Endodermal cell (in vitro differentiated cells): ENCODE results near the gene CTNND2. TPM values are rescaled to one million over a fixed set of nuclear protein-coding genes. Genes with fewer than 3 reads are reported as not detected.

Experiments used
- DNase-seq: peaks from one replicate; pipeline ENCODE4 v3.0.0-alpha.2; 2017
- H3K27ac ChIP-seq: 2 replicates; pipeline ENCODE4 v1.5.1; 2013; ENCODE audit warnings: mild to moderate bottlenecking, low read depth, low read length, moderate library complexity
- H3K27me3 ChIP-seq: 2 replicates; pipeline ENCODE4 v1.6.1; 2013; ENCODE audit warnings: mild to moderate bottlenecking, low read length, moderate library complexity; ENCODE audit not compliant: insufficient read depth, control insufficient read depth, poor library complexity, severe bottlenecking
- H3K36me3 ChIP-seq: 2 replicates; pipeline ENCODE4 v1.7.0; 2013; ENCODE audit warnings: mild to moderate bottlenecking, low read length, moderate library complexity; ENCODE audit not compliant: control insufficient read depth, insufficient read depth
- H3K4me1 ChIP-seq: one replicate; pipeline ENCODE4 v1.7.0; 2013; ENCODE audit warnings: low read length; ENCODE audit not compliant: control insufficient read depth, insufficient read depth
- H3K4me3 ChIP-seq: 2 replicates; pipeline ENCODE4 v1.5.1; 2013; ENCODE audit warnings: mild to moderate bottlenecking, low read length, moderate library complexity
- H3K9ac ChIP-seq: 2 replicates; pipeline ENCODE4 v1.6.1; 2013; ENCODE audit warnings: mild to moderate bottlenecking, low read length, moderate library complexity; ENCODE audit not compliant: poor library complexity, severe bottlenecking; ENCODE audit errors: extremely low read depth
- H3K9me3 ChIP-seq: 2 replicates; pipeline ENCODE4 v1.6.1; 2013; ENCODE audit warnings: mild to moderate bottlenecking, low read length, moderate library complexity; ENCODE audit not compliant: control insufficient read depth
- H3K27ac Mint-ChIP-seq: 2 replicates; pipeline ENCODE4 v1.8.0; 2020; ENCODE audit warnings: mixed read lengths
- H3K27me3 Mint-ChIP-seq: 2 replicates; pipeline ENCODE4 v1.8.0; 2021; ENCODE audit warnings: mild to moderate bottlenecking, mixed read lengths; ENCODE audit not compliant: insufficient read depth
- H3K36me3 Mint-ChIP-seq: 2 replicates; pipeline ENCODE4 v1.8.0; 2020; ENCODE audit warnings: low read depth, mixed read lengths
- H3K4me1 Mint-ChIP-seq: 2 replicates; pipeline ENCODE4 v1.8.0; 2020; ENCODE audit warnings: mixed read lengths
- H3K4me3 Mint-ChIP-seq: 2 replicates; pipeline ENCODE4 v1.8.0; 2020; ENCODE audit warnings: mild to moderate bottlenecking, moderate library complexity, mixed read lengths
- H3K9me3 Mint-ChIP-seq: 2 replicates; pipeline ENCODE4 v1.8.0; 2020; ENCODE audit warnings: mild to moderate bottlenecking, mixed read lengths
- CTCF ChIP-seq: fragments of 200-600 bp; sonication (generic); conservative IDR thresholded peaks from 2 replicates; pipeline ENCODE4 v1.5.0; 2021; ENCODE audit warnings: antibody characterized with exemption, mild to moderate bottlenecking
- WGBS, 2 experiments: methylation state at CpG; one replicate each; pipeline versions ENCODE4 v1.1.5 to v1.1.7; 2013; ENCODE audit warnings: missing lambda C conversion rate in 2 of 2, mixed read lengths in 1 of 2; ENCODE audit not compliant: insufficient coverage in 1 of 2, insufficient read length in 1 of 2; 5-methylcytosine and 5-hydroxymethylcytosine counted together
- total RNA-seq, 2 donors: library from RNA; stranded (reverse); fragmentation: NEBNext Ultra II Directional in 1 of 2; extraction: Animal tissue kit (Norgen Biotek cat#: 25700) in 1 of 2; gene quantifications; 2 replicates in 1 of 2; 3 replicates in 1 of 2; pipeline ENCODE4 v1.2.1, GENCODE V29; 2021

The CTNND2 gene
- total RNA-seq, 2 donors from 2014 or later = 6.5 to 10.3 TPM

- no peak for DNase-seq
- H3K9me3 ChIP-seq = no peaks in the 10 kb centered on the region
- H3K27ac ChIP-seq = no peak overlapping the region
- no peak for TF ChIP-seq CTCF
- H3K36me3 ChIP-seq = no peaks in the 10 kb centered on the region
- Mint-ChIP-seq H3K4me3 (no peak overlapping the region), H3K9me3 (no peaks in the 10 kb centered on the region), H3K27ac (no peak overlapping the region), H3K4me1 (peaks cover 23% of the 10 kb centered on the region), H3K36me3 (no peaks in the 10 kb centered on the region), H3K27me3 (peaks cover 12% of the 10 kb centered on the region)
- H3K4me1 ChIP-seq = peaks cover 10% of the 10 kb centered on the region
- 87% methylated on average over 1 of the region's 2 CpGs; no CpG with 5 or more reads in 1 of the 2 experiments for WGBS, 2 experiments
- no peak overlapping the region for H3K9ac ChIP-seq
- H3K4me3 ChIP-seq = no peak overlapping the region
- H3K27me3 ChIP-seq = no peaks in the 10 kb centered on the region
Observed at GRCh38 chr5:10988622-10989021, 915.6 kb downstream of the CTNND2 start.

GRCh38 chr5:10987925-10988504 is 916.2 kb downstream of the CTNND2 start:
- DNase-seq = peak; percentile 98
- H3K9me3 Mint-ChIP-seq = no peaks in the 10 kb centered on the region
- H3K4me3 Mint-ChIP-seq = no peak overlapping the region
- no peak overlapping the region for H3K27ac ChIP-seq
- peaks cover 10% of the 10 kb centered on the region for H3K4me1 ChIP-seq
- H3K27me3 Mint-ChIP-seq = peaks cover 12% of the 10 kb centered on the region
- no peak overlapping the region for H3K27ac Mint-ChIP-seq
- no peaks in the 10 kb centered on the region for H3K9me3 ChIP-seq
- no peaks in the 10 kb centered on the region for H3K36me3 Mint-ChIP-seq
- H3K36me3 ChIP-seq = no peaks in the 10 kb centered on the region
- peak; percentile 94 for TF ChIP-seq CTCF
- H3K4me1 Mint-ChIP-seq = peaks cover 23% of the 10 kb centered on the region
- no peak overlapping the region for H3K9ac ChIP-seq
- H3K27me3 ChIP-seq = no peaks in the 10 kb centered on the region
- 9 to 17% methylated on average over 13 to 17 of the region's 17 CpGs for WGBS, 2 experiments
- no peak overlapping the region for H3K4me3 ChIP-seq

- H3K9me3 Mint-ChIP-seq = no peaks in the 10 kb centered on the region
- H3K9me3 ChIP-seq = no peaks in the 10 kb centered on the region
- H3K36me3 Mint-ChIP-seq = no peaks in the 10 kb centered on the region
- H3K27me3 Mint-ChIP-seq = peaks cover 12% of the 10 kb centered on the region
- peaks cover 23% of the 10 kb centered on the region for H3K4me1 Mint-ChIP-seq
- no peak for DNase-seq
- H3K4me3 Mint-ChIP-seq = no peak overlapping the region
- H3K4me1 ChIP-seq = peaks cover 10% of the 10 kb centered on the region
- no peak overlapping the region for H3K9ac ChIP-seq
- no peak for TF ChIP-seq CTCF
- H3K27ac Mint-ChIP-seq = no peak overlapping the region
- no peaks in the 10 kb centered on the region for H3K27me3 ChIP-seq
- no peaks in the 10 kb centered on the region for H3K36me3 ChIP-seq
- WGBS, 2 experiments = 29 to 85% methylated on average over 1 to 6 of the region's 8 CpGs
- no peak overlapping the region for H3K4me3 ChIP-seq
- no peak overlapping the region for H3K27ac ChIP-seq
Observed at GRCh38 chr5:10987276-10987924, 916.8 kb downstream of the CTNND2 start.
